HUES48 (cell line): ENCODE data around the gene SHISA4.
A peak's percentile ranks its signal among the peaks of the same experiment; 100 is the strongest.
"Not testable (repeated sequence)": the region's sequence is repeated elsewhere in the genome, so short reads cannot be mapped to it uniquely, and the experiment has no call there.

Source experiments
- H3K27ac ChIP-seq: one replicate; pipeline ENCODE4 v1.7.0; 2013; ENCODE audit warnings: low read depth, low read length, inconsistent platforms
- H3K27me3 ChIP-seq: 2 replicates; pipeline ENCODE4 v1.6.1; 2013; ENCODE audit warnings: mild to moderate bottlenecking, low read length; ENCODE audit not compliant: control insufficient read depth, insufficient read depth
- H3K36me3 ChIP-seq: 2 replicates; pipeline ENCODE4 v1.6.1; 2013; ENCODE audit warnings: low read length; ENCODE audit not compliant: control insufficient read depth, insufficient read depth
- H3K4me1 ChIP-seq: 2 replicates; pipeline ENCODE4 v1.6.1; 2013; ENCODE audit warnings: mild to moderate bottlenecking, low read length; ENCODE audit not compliant: control insufficient read depth, insufficient read depth
- H3K4me3 ChIP-seq: 2 replicates; pipeline ENCODE4 v1.5.1; 2013; ENCODE audit warnings: mild to moderate bottlenecking, low read depth, low read length
- H3K9ac ChIP-seq: 2 replicates; pipeline ENCODE4 v1.6.1; 2013; ENCODE audit warnings: mild to moderate bottlenecking, low read depth, low read length, moderate library complexity
- H3K9me3 ChIP-seq: 2 replicates; pipeline ENCODE4 v1.6.1; 2013; ENCODE audit warnings: low read length; ENCODE audit not compliant: control insufficient read depth, insufficient read depth

The SHISA4 gene

DNA sequence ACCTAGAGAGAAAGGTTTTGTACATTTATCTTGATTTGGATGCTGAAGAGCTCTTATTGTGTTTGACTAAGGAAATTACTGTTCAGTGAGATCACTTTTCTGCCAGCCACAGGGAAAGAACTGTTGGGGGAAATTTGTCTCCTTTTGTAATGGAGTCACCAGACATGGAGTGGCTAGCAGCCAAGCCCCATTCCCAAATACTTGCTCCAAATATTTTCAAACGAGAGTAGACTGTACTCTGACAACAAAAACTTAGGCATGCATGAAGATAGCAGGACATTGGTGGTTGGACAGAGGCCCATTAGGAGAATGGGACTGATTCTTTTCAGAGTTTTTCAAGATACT is 38.7 kb upstream of the SHISA4 start:
- H3K27ac ChIP-seq = peak overlapping the region; percentile 52
- H3K4me1 ChIP-seq = no peaks in the 10 kb centered on the region
- no peak overlapping the region for H3K9ac ChIP-seq
- no peak overlapping the region for H3K4me3 ChIP-seq
- H3K27me3 ChIP-seq = no peaks in the 10 kb centered on the region
- no peaks in the 10 kb centered on the region for H3K9me3 ChIP-seq
- peaks cover 84% of the 10 kb centered on the region for H3K36me3 ChIP-seq

DNA sequence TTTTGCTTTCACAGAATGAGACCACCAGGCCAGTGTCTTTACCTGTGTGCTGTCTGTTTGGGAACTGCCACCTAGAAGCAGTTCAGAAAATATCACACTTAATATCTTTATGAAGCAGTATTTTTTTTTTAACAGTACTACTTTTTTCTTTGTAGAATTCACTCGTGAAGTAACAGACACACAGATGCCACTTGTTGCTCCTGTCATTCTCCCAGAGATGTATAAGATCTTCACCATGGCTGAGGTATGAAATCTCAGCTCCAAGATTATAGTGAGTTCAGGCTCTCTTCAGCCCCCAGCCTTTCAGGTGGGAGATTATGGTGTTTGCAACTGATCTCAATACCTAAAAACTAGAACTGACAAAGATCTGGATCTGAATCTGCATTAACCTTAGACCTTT is 36.7 kb upstream of the SHISA4 start:
- Histone ChIP-seq H3K4me1 (no peaks in the 10 kb centered on the region), H3K4me3 (no peak overlapping the region), H3K9ac (no peak overlapping the region), H3K9me3 (no peaks in the 10 kb centered on the region), H3K27ac (no peak overlapping the region), H3K27me3 (no peaks in the 10 kb centered on the region), H3K36me3 (peaks cover 100% of the 10 kb centered on the region)

GRCh38 chr1:201856722-201857121 is 32.0 kb upstream of the SHISA4 start:
- H3K36me3 ChIP-seq = peaks cover 98% of the 10 kb centered on the region

GRCh38 chr1:201859424-201859823 is 29.3 kb upstream of the SHISA4 start:
- no peaks in the 10 kb centered on the region for H3K9me3 ChIP-seq
- H3K27me3 ChIP-seq = no peaks in the 10 kb centered on the region
- H3K9ac ChIP-seq = no peak overlapping the region
- H3K27ac ChIP-seq = no peak overlapping the region
- H3K4me1 ChIP-seq = no peaks in the 10 kb centered on the region
- H3K4me3 ChIP-seq = no peak overlapping the region
- peaks cover 95% of the 10 kb centered on the region for H3K36me3 ChIP-seq

More at GRCh38 chr1:201856722-201857121, 32.0 kb upstream of the SHISA4 start:
- H3K27me3 ChIP-seq, H3K27ac ChIP-seq, H3K9ac ChIP-seq, H3K4me1 ChIP-seq, H3K4me3 ChIP-seq, H3K9me3 ChIP-seq: not testable (repeated sequence)

GRCh38 chr1:201861448-201861847 is 27.2 kb upstream of the SHISA4 start:
- no peak overlapping the region for H3K9ac ChIP-seq
- no peaks in the 10 kb centered on the region for H3K27me3 ChIP-seq
- H3K9me3 ChIP-seq = no peaks in the 10 kb centered on the region
- peaks cover 93% of the 10 kb centered on the region for H3K36me3 ChIP-seq
- H3K4me1 ChIP-seq = no peaks in the 10 kb centered on the region
- H3K4me3 ChIP-seq = no peak overlapping the region
- no peak overlapping the region for H3K27ac ChIP-seq

DNA sequence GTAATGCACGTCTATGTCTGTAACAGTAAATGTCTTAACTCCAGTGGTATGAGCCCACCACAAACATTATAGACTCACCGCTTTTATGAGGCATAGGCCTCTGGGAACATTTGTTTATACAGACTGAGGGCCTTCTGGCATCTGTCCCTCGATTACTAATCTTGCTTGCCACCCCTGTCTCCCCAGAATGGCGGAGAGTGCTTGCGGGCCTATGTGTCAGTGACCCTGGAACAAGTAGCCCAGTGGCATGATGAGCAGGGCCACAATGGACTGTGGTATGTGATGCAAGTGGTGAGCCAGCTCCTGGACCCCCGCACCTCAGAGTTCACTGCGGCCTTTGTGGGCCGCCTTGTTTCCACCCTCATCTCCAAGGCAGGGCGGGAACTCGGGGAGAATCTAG is 18.3 kb upstream of the SHISA4 start:
- Histone ChIP-seq H3K27me3 (no peaks in the 10 kb centered on the region), H3K4me1 (no peaks in the 10 kb centered on the region), H3K27ac (no peak overlapping the region), H3K9ac (no peak overlapping the region), H3K36me3 (peaks cover 96% of the 10 kb centered on the region), H3K4me3 (no peak overlapping the region), H3K9me3 (no peaks in the 10 kb centered on the region)

DNA sequence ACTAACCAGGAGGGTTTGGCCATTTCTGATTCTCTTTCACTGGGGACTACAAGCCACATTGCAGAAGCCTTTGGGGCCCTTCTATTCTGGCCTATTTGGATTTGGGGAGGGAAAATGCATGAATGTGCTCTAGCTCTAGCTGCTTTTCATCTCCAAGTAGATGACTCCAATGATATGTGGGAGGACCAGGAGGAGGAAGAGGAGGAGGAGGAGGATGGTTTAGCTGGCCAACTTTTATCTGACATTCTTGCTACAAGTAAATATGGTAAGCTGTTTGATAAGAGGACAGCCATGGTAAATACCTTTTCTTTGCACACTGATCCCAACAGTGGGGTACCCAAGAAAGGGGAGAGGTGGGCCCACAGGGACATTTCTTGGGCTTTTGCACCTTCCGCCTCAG is 14.0 kb upstream of the SHISA4 start:
- no peaks in the 10 kb centered on the region for H3K4me1 ChIP-seq
- H3K27me3 ChIP-seq = no peaks in the 10 kb centered on the region
- H3K9me3 ChIP-seq = no peaks in the 10 kb centered on the region
- H3K36me3 ChIP-seq = peaks cover 80% of the 10 kb centered on the region
- H3K4me3 ChIP-seq = no peak overlapping the region
- H3K27ac ChIP-seq = no peak overlapping the region
- no peak overlapping the region for H3K9ac ChIP-seq

- no peaks in the 10 kb centered on the region for H3K27me3 ChIP-seq
- no peak overlapping the region for H3K4me3 ChIP-seq
- peaks cover 5% of the 10 kb centered on the region for H3K4me1 ChIP-seq
- H3K9me3 ChIP-seq = no peaks in the 10 kb centered on the region
- H3K27ac ChIP-seq = no peak overlapping the region
- H3K9ac ChIP-seq = no peak overlapping the region
- H3K36me3 ChIP-seq = peaks cover 64% of the 10 kb centered on the region
These were observed 12.4 kb upstream of the SHISA4 start for GRCh38 chr1:201876148-201876818.

- Histone ChIP-seq H3K9me3 (no peaks in the 10 kb centered on the region), H3K36me3 (peaks cover 47% of the 10 kb centered on the region), H3K4me3 (no peak overlapping the region)
These were observed 10.8 kb upstream of the SHISA4 start for GRCh38 chr1:201877877-201878401.

GRCh38 chr1:201880928-201881571 is 7.6 kb upstream of the SHISA4 start:
- H3K27ac ChIP-seq = no peak overlapping the region
- H3K9me3 ChIP-seq = no peaks in the 10 kb centered on the region
- H3K4me3 ChIP-seq = no peak overlapping the region
- H3K27me3 ChIP-seq = no peaks in the 10 kb centered on the region
- H3K36me3 ChIP-seq = peaks cover 19% of the 10 kb centered on the region
- no peak overlapping the region for H3K9ac ChIP-seq
- peaks cover 19% of the 10 kb centered on the region for H3K4me1 ChIP-seq

More at GRCh38 chr1:201877877-201878401, 10.8 kb upstream of the SHISA4 start:
- peaks cover 15% of the 10 kb centered on the region for H3K4me1 ChIP-seq
- H3K9ac ChIP-seq = no peak overlapping the region
- H3K27ac ChIP-seq = no peak overlapping the region
- H3K27me3 ChIP-seq = no peaks in the 10 kb centered on the region

GRCh38 chr1:201881617-201882016 is 7.1 kb upstream of the SHISA4 start:
- no peaks in the 10 kb centered on the region for H3K9me3 ChIP-seq
- no peak overlapping the region for H3K4me3 ChIP-seq
- no peak overlapping the region for H3K9ac ChIP-seq
- peaks cover 19% of the 10 kb centered on the region for H3K4me1 ChIP-seq
- H3K27me3 ChIP-seq = no peaks in the 10 kb centered on the region
- no peak overlapping the region for H3K27ac ChIP-seq
- peaks cover 14% of the 10 kb centered on the region for H3K36me3 ChIP-seq
